ENCODE results near the gene AR. TPM values are rescaled to one million over a fixed set of nuclear protein-coding genes. Genes with fewer than 3 reads are reported as not detected.

Gene AR
- total RNA-seq, 4 donors from 2014 or later: 20.4 to 41.8 (median 33.9) TPM

DNA sequence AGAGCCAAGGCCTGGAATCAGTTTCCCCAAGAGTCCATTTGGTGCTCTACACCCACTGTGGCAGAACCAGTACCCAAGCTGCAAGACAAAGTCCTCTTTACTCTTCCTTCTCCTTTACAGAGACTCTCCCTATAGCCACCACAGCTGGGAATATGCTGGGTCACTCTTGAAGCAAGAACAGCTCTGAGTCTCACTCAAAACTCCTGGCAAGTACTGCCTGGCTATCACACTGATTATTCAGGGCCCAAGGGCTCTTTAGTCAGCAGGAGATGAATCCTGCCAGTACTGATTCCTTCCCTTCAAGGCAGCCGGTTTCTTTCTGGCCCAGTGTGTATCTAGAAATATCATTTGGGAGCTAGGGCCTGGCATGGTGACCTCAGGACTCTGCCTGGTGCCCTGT, 130.9 kb downstream of the AR start:
- TF ChIP-seq, protein P1, sequence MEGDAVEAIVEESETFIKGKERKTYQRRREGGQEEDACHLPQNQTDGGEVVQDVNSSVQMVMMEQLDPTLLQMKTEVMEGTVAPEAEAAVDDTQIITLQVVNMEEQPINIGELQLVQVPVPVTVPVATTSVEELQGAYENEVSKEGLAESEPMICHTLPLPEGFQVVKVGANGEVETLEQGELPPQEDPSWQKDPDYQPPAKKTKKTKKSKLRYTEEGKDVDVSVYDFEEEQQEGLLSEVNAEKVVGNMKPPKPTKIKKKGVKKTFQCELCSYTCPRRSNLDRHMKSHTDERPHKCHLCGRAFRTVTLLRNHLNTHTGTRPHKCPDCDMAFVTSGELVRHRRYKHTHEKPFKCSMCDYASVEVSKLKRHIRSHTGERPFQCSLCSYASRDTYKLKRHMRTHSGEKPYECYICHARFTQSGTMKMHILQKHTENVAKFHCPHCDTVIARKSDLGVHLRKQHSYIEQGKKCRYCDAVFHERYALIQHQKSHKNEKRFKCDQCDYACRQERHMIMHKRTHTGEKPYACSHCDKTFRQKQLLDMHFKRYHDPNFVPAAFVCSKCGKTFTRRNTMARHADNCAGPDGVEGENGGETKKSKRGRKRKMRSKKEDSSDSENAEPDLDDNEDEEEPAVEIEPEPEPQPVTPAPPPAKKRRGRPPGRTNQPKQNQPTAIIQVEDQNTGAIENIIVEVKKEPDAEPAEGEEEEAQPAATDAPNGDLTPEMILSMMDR (IDR thresholded peaks at IDR 0.05; ENCODE audit: low read depth): no peak

DNA sequence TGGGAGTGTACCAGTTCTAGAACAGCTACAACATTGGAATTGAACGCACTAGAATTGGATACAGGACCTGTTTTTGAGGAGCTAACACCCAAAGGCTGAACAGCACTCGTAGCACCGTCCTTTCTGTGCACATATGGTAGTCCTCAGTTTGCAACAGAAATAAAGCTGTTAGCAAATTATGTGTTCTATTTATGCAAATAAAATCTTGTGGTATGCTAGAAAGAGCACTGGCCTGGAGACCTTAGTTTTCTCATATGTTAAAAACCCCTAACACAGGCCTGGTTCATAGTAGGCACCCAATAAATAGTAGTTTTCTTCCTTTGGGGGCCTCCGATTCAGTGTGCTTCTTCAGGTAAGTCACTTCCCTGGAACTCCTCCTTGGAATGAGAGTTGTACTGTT, 140.3 kb downstream of the AR start:
- TF ChIP-seq, protein P1 (IDR thresholded peaks at IDR 0.05; ENCODE audit: low read depth): no peak

DNA sequence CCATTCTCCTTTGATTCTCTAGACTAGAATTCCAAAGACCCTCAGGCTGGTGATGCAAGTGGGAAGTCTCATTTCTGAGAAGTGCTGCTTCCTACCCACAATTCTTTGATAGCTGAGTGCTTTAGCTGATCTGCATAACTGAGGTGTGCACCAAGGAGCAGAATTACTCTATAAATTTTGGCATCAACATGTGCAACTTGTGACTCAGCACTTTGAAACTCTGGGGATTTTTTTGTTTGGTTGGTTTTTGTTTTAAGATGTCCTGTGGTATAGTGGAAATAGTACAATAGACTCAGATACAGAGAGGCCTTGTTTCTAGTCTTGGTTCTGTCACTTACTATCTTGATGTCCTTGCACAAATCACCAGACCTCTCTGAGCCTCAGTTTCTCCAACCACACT, 148.4 kb downstream of the AR start:
- TF ChIP-seq, protein P1 (IDR thresholded peaks at IDR 0.05; ENCODE audit: low read depth): no peak

DNA sequence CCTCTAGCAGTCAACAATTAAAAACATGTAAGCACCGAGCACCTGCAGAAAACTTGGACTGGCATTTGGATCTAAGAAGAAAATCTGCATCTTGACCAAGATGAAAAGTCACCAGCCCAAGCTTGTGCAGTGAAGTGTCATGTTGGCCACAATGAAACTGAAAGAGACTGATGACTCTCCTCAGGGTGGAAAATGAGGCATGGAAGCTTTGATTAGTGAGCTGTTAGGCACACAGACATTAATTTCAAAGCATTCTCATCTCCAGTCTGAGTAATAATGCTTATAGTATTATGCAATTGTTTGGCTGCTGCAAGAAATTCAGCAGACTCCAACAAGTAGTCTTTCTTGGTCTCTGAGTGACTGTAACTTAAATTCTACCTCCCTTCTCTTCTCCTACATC, 150.1 kb downstream of the AR start:
- TF ChIP-seq, protein P1 (IDR thresholded peaks at IDR 0.05; ENCODE audit: low read depth): no peak

DNA sequence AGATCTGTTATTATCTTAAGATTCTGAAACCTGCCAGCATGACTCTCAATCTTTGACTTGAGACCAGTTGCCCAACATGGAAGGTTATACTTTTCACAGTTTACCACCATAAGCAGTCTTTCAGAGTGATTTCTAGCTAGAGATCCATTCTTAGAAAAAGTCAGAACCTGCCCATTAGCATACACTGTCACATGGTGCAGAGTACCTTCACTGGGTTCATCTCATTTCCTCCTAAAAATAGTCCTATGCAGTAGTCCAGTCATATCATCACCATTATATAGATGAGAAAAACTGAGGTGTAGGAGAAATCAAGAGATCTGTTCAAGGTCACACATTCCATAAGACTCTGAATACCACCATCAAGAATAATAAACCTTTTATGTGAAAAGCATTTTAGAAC, 153.6 kb downstream of the AR start:
- TF ChIP-seq, protein P1 (IDR thresholded peaks at IDR 0.05; ENCODE audit: low read depth): no peak

DNA sequence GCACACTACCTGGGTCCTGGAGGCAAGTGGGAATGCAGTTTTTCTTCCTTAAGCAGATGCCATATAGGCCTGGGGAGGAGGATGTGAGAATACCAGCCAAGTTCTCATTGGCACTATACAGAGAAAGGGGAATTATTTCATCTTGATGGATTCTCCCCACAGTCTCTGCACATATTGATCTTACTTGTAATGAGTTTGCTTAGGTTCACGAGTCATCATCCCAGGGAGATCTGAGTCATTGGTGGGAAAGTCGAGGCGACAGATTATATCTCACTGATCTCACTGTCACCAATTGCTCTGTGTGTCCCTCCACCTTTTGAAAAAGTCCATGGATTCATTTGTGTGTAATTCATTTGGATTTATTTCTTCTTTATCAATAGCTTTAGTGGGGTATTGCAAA, 156.8 kb downstream of the AR start:
- TF ChIP-seq, protein P1 (IDR thresholded peaks at IDR 0.05; ENCODE audit: low read depth): no peak

DNA sequence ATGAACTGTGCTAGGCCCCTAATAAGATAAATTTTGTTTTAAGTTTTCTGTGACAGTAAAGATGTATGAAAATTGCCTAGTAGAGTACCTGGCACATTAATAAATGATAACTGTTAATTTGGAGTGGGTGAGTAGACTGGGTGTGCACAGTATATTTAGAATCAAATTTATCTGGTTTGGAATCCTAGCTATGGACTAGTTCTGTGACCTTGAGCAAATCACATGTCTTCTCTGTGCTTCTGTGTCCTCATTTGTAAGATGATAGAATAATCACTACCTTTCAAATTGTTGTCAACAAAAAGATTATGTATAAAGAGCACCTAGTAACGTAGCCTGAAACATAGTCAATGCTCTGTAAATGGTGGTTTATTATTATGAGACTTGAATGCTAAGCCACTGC, 170.2 kb downstream of the AR start:
- TF ChIP-seq, protein P1 (IDR thresholded peaks at IDR 0.05; ENCODE audit: low read depth): no peak

All from subcutaneous adipose tissue (tissue), 4 donors.